SK-N-DZ (cell line): ENCODE measurements around the gene XRCC6.
"Not testable (repeated sequence)": the region's sequence is repeated elsewhere in the genome, so short reads cannot be mapped to it uniquely, and the experiment has no call there.

ENCODE experiments used
- DNase-seq: peaks from one replicate; pipeline ENCODE4 v3.0.0-alpha.2; 2015; ENCODE audit warnings: low spot score
- small RNA-seq, 2 experiments: library from RNA; depleted of rRNA; stranded (forward); fragments of <200 nt; gene quantifications; one replicate each; pipeline ENCODE3, GENCODE V24; 2014

The XRCC6 gene

DNA sequence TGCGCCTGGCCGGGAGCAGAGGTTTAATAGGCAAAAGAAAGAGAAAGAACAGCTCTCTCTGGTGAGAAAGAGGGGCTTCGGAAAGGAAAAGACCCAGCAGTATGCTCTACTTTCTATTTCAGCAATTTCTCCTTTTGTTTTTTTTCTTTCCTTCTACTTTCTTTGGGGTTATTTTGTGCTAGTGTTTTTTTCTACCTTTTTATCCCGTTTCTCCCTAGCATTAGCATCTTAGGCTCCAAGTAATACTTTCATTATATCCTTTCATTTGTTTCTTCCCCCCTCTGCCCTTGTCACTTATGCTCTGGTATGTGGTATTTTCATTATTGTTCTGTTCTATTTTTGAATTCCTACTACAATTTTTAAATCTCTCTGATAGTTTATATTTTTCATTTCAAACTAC, 63.1 kb downstream of the XRCC6 start:
- no peak for DNase-seq

DNA sequence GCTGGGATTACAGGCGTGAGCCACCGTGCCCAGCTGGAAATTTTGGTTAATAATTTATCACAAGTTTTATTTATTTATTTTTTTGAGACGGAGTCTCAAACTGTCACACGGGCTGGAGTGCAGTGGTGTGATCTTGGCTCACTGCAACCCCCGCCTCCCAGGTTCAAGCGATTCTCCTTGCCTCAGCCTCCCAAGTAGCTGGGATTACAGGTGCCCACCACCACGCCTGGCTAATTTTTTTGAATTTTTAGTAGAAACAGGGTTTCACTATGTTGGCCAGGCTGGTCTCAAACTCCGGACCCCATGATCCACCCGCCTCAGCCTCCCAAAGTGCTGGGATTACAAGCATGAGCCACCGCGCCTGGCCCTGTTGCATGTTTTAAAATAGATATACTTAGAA, 65.8 kb downstream of the XRCC6 start:
- DNase-seq = not testable (repeated sequence)

DNA sequence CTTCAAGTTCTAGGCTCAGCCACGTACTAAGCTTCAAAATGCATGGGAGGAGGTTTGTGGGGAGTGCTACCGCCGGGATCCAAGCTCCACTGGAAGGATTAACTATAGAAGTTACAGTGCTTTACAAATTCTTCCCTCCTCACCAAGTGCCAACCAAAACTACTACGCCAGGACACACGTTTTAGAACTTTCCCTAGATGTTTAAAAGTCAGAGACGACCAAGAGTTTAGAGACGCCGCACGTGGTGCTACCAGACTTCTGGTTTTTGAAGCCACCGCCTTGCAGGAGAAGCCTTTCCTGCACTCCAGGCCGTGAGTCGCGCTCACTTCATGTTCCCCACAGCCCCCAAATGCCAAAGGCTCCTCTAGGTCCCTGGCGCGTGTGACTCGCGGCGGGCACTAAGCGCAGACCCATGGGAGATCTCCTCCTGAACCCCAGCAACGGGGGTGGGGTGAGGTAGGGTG, 66.8 kb downstream of the XRCC6 start:
- DNase-seq = no peak

DNA sequence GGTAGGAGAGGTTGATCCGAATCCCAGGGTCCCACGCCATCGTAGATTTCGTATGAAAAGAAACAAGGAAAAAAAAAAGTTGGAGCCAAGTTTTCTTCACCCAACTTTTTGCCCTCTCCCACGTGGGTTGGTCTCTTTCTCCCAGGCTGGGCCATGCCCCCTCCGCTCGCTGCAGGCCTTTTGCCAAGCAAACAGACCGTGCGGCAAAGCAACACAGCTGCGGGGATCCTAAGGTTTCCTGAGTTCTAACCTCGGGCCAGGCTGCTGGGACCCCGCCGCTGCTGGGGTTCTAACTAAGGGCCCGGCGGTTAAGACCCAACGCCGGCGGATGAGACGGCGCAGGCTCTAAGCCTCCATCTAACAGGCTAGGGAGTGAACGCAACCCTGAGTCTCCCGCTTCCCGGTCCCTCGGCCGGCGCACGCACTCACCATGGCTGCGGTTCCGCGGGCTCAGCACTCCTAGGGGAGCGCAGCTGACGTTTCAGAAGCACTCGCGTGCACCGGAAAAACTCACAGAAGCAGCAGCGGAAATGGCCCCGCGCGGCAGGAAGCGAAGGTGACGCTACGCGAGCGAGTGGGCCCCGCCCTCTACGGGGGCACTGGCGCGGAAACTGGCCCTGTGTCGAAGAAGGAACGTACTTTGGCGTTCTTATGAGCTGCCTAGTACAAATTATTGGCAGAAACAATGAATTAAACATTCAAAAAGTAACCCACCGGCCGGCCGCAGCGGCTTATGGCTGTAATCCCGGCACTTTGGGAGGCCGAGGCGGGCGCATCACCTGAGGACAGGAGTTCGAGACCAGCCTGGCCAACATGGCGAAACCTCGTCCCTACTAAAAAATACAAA, 67.5 kb downstream of the XRCC6 start, which contains the start of gene SNU13:
Gene SNU13, minus strand, starts transcription at position 503 of the 847 bp plus-strand sequence. Its CDS starts 71 bp downstream, at position 432.
- DNase-seq = peak; percentile 88

DNA sequence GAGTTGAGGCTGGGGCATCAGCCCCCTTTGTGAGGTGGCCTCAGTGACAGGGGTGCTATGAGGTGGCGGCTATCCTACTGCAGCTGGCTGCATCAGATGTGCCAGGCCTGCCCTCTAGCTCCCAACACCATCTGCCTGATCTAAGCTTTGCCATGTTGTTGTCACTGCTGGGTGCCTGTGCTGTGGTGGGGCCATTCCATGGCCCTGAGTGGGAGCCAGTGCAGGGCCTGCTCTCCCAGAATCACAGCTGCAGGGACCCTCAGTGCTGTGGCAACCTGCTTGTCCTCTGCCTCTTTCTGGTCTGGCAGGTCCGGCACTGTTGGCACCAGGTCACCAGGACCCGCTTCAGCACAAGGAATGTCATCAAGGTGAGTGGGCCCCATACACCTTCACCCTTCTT, 69.4 kb downstream of the XRCC6 start:
- no peak for DNase-seq

DNA sequence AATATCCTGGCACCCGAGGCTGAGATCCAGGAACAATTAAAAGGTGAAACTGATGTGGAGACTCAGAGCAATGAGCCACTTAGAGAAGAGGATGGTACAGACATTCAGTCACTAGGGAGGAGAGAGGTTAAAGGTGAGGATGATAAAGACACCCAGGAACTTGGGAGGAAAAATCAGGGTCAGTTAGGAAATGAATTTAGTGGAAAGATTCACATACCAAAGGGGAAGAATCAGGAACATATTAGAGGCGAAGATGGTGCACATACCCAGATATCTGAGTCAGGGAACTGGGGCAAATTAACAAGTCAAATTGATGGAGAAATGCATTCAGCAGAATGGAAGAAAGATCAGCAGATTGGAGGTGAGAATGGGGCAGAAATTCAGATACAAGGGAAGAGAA, 74.1 kb downstream of the XRCC6 start:
- DNase-seq = no peak

DNA sequence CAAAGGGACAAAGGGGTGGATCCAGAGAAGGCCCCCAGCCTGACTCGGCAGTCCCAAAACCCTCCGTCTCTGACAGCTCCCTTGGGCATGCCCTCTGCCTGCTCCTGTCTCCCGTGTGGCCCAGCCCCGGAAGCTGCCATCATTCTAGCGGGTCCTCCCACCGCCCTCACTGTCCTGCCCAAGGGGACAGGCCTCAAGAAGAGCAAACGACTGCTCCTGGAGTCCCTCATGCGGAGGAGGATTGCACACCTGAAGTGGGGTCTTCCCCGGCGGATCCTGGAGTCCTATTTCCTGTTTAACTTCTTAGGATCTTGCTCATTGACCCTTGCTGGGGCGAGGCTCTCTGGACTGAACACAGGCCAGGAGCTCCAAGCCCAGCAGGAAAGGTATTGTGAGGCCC, 75.6 kb downstream of the XRCC6 start:
- peak; percentile 18 for DNase-seq

DNA sequence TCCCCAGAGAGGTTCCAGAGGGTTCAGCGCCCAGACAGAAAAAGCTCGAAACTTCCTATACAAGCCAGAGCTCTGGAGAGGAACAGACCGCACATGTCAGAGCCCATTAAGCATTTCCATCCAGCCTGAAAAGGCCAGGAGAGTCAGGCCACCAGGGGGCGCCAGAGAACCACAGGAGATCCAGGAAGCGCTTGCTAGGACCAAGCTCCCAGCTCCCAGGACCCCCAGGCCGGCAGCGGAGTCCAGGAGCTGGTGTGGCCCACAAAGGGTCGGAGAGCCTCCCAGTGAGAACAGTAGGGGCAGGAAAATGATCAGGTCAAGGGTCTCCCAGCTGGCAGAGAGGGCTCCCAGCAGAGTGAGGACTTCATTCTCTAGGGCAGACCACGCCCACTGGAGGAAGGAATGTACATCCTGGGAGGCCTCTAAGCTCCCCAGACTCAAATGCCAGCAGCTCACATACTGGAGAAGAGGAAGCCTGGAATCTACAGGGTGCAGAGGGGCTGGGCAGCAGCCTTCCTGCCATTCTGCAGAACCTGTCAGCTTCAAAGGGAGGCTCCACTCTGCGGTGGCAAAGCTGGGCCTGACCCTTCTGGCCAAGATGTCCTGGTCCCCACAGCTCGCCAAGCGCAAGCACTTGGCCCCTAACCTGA, 76.2 kb downstream of the XRCC6 start:
- peak; percentile 92 for DNase-seq

DNA sequence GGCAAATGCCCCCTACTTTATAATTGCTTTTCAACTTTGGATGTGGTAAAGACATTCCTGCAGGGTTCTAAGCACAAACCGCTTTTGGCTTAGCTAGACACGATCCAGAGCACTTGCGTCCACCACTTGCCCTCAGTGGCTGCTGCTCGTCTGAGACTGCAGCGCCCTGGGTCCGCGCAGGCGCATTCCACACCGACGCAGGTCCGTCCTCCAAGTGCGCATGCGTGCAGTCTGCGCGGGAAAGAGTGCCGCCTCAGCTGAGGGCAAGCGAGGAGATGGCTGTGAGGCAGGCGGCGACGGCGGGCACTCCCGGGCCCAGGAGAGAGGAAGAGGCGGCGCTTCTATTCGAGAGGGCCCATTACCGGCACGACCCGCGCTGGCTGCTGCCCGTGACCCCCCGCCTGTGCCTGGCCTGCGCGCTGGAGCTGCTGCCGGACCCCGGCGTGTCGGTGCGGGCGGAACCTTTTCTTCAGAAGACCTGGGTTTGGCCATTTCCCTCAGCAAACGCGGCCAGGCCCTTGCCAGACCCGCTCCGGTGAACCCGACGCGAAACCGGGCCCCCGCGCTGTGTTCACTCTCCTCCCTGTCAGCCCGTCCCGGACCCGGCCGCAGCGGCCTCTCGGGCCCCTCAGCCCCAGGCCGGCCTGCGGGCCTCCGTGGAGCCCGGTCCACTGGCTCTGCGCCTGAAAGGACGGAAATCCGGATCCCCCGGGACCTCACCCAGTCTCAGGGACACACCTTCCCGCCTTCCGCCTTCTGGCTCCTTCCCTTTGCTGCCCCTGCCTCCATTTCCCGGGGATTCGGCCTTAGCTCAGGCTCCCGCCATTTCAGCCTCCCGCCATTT, 78.4 kb downstream of the XRCC6 start, which contains the start of gene MEI1:
Gene MEI1, plus strand, starts transcription at position 240 of the 844 bp plus-strand sequence. Its CDS starts 36 bp downstream, at position 276.
- peak; percentile 26 for DNase-seq

DNA sequence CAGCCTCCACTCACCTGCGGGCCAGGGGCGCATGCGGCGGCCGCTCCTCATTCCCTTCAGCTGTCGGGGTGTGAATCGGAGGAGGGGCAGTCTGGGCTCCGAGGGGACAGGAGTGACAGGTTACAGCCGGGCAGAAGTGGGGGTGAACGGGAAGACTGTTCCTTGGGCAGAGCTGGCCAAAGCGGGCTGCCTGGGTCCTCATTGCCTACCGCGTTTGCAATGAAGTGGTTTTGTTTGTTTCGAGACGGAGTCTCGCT, 78.9 kb downstream of the XRCC6 start:
- no peak for DNase-seq

DNA sequence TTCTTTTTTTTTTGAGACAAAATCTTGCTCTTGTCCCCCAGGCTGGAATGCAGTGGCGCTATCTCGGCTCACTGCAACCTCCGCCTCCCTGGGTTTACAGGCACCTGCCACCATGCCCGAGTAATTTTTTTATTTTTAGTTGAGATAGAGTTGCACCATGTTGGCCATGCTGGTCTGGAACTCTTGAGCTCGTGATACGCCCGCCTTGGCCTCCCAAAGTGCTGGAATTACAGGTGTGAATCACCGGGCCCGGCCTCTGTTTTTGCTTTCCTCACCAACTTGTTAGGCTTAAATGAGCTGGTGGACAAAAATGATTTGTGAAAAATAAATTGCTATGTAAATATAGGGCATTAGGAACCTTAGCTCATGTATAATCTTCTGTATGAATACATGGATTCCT, 81.7 kb downstream of the XRCC6 start:
- DNase-seq = no peak

DNA sequence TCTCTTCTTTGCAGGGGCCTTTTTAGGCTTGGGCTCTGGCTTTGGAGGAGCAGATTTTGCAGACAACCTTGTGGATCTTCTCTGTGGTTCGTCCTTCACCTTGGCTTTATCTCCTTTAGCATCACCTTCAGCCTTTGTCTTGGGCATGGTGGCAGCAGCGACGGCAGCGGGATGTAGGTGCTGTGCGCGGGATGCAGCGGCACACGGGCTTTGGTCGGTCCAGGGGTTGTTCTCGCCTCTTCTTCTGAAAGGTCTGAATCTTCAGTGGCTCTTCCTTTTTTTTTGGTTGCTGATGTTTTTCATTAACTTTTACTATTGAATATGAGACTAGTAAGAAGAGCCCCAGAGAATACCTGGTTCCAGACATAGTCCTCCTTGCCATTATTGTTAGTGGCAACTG, 88.2 kb downstream of the XRCC6 start:
- no peak for DNase-seq

DNA sequence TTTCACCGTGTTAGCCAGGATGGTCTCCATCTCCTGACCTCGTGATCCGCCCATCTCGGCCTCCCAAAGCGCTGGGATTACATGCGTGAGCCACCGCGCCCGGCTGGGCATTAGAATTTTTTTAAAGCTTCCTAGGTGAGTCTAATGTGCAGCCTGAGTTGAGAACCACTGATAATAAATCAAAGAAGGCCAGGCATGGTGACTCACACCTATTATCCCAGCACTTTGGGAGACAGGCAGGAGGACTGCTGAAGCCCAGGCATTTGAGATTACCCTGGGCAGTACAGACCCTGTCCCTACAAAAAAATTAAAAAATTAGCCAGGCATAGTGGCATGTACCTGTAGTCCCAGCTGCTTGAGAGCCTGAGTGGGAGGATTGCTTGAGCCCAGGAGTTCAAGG, 91.9 kb downstream of the XRCC6 start:
- DNase-seq = no peak

Small RNA genes lying within 50 kb of the gene (small RNA-seq; reads per million reads assigned to genes)
- gene HMGN2P10 (0 reads per million in 2 experiments), gene RF00019 (0 reads per million in 2 experiments), gene RNU6-476P (0 to 0.09 reads per million in 2 experiments)
